Measurements from ENCODE around the gene MARK4.
"Not testable (repeated sequence)": the region's sequence is repeated elsewhere in the genome, so short reads cannot be mapped to it uniquely, and the experiment has no call there.

The MARK4 gene

DNA sequence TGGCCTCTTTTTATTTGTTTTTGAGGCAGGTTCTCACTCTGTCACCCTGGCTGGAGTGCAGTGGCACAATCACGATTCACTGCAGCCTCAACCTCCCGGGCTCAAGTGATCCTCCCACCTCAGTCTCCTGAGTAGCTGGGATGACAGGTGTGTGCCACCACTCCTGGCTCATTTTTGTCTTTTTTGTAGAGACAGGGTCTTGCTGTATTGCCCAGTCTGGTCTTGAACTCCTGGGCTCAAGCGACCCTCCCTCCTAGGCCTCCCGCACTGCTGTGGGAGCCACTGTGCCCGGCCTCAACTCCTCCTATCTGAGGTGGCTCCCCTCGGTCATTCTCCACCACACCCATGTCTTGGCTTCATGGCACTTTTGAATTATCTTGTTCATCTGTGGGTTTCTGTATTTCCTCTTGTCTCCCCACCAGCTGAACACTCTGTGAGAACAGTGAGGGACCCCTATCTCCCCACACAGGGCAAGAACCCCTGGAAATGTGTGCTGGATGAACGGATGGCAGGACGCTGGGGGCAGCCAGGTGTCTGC lies 63.7 kb downstream of the MARK4 start:
- DNase-seq, result no peak
- TF ChIP-seq POLR2A (IDR thresholded peaks at IDR 0.05; ENCODE audit: low read length), result no peak
- no peak for TF ChIP-seq GATA1 (IDR thresholded peaks at IDR 0.05; ENCODE audit: low read depth, low read length)

DNA sequence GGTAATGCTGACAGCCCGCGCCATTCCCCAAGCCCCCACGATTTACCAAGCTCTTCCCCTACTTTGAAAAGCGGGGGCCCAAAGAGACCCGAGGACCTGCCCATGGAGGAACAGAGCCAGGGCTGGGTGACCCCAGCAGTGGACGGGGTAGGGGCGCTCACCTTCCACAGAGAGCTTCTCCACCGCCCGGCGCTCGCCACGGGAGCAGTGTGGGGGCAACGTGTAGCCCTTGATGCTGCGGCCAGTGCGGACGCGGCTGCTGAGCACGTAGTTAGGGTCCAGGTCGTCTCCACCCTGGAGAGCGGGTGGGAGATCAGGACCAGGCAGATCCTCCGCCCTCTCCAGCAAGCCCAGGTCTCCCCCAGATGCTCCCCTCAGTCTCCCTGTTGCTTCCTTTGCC lies 64.2 kb downstream of the MARK4 start:
- TF ChIP-seq POLR2A (IDR thresholded peaks at IDR 0.05; ENCODE audit: low read length) (no peak), GATA1 (IDR thresholded peaks at IDR 0.05; ENCODE audit: low read depth, low read length) (no peak)

DNA sequence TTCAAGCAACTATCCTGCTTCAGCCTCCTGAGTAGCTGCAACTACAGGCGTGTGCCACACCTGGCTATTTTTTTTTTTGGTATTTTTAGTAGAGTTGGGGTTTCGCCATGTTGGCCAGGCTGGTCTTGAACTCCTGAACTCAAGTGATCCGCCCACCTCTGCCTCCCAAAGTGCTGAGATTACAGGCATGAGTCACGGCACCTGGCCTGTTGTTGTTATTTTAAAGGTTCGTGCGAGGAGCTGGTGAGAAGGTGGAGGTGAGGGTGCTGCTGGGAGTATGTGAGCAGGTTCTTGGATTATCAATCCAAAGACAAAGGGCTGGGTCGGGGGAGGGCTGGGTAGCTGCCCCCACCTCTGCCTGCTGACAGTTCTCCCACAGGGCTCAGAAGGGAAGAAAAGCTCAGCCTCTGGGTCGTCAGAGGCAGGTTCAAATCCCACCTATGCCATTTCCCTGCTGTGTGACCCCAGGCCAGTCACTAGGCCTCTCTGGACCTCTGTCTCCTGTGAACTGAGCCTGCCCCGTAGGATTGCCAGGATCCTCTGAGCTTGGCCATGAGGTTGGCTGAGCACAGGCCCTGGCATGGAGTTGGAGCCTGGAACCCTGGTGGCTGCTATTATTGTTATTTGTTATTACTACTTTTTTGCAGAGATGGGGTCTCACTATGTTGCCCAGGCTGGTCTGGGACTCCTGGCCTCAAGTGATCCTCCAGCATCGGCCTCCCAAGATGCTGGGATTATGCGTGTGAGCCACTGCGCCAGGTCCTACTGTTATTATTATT lies 70.1 kb downstream of the MARK4 start:
- TF ChIP-seq POLR2A (IDR thresholded peaks at IDR 0.05; ENCODE audit: low read length) (no peak), GATA1 (IDR thresholded peaks at IDR 0.05; ENCODE audit: low read depth, low read length) (no peak)
- no peak for DNase-seq

More for the DNA sequence above, 64.2 kb downstream of the MARK4 start:
- no peak for DNase-seq

DNA sequence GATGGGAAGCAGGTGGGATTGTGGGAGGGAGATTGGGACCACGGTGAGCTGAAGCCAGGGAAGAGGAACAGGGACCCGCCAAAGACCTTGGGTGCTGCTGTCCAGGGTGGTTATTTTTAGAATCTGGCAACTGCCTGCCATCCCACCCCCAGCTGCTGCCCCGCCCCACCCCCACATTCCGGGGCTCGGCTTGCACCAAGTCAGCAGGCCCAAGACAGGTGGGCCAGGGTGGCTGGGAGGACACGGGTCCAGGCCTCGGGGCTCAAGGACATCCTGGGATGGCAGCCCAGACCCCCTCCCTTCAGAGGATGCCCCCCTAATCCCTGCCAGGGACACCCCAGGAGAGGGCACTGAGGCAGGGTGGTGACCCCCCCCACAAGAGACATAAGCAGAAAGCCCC lies 70.8 kb downstream of the MARK4 start:
- DNase-seq, result no peak
- TF ChIP-seq POLR2A (IDR thresholded peaks at IDR 0.05; ENCODE audit: low read length), result no peak
- no peak for TF ChIP-seq GATA1 (IDR thresholded peaks at IDR 0.05; ENCODE audit: low read depth, low read length)

DNA sequence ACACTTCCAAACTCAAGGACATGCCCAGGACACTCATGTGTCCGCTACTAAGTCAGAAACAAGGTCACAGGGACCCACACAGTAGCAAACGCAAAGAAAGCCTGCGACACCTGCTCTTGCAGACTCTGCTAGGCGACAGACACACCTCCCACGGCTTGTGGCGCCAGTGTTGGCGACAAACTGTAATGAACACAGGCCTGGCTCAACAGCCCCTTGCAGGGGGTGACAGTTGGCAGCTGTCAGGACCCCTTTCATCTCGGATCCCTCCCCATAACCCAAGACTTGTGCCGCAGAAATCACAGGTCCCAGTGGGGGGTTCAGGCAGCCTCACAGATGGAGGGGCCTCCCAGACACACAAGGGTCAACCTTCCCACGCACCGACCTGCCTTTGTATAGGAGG lies 71.2 kb downstream of the MARK4 start:
- no peak for DNase-seq
- no peak for TF ChIP-seq POLR2A (IDR thresholded peaks at IDR 0.05; ENCODE audit: low read length)
- TF ChIP-seq GATA1 (IDR thresholded peaks at IDR 0.05; ENCODE audit: low read depth, low read length), result no peak

DNA sequence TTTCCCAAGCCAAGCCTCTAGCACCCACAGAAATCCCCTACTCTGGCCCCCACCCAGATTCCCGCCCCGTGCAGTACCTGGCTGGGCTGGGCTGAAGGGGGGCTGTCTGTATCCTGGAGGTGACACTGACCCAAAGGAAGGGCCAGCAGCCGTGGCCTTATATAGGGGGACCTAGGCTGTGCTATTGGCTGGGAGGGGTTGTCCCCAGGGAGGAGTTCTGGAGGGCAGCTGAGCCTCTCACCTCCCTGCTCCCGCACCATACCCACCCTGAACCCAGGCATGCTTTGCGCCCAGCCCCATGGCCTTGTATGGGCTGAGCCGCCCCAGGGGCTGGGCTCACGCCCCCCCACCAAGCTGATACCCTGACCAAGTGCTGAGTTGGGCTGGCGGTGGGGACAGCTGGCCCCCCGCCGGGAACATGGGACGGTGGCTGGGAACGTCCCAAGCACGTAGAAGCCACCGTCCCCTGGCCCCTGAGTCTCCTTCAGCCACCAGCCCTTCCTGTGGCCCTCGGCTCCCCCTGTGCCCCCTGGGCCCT lies 71.7 kb downstream of the MARK4 start, which contains the start of gene CKM:
Gene CKM, minus strand, starts transcription at position 132 of the 538 bp plus-strand sequence. CDS start 3,162 bp downstream, outside the sequence.
- DNase-seq, result no peak
- TF ChIP-seq GATA1 (IDR thresholded peaks at IDR 0.05; ENCODE audit: low read depth, low read length) (no peak), POLR2A (IDR thresholded peaks at IDR 0.05; ENCODE audit: low read length) (no peak)

DNA sequence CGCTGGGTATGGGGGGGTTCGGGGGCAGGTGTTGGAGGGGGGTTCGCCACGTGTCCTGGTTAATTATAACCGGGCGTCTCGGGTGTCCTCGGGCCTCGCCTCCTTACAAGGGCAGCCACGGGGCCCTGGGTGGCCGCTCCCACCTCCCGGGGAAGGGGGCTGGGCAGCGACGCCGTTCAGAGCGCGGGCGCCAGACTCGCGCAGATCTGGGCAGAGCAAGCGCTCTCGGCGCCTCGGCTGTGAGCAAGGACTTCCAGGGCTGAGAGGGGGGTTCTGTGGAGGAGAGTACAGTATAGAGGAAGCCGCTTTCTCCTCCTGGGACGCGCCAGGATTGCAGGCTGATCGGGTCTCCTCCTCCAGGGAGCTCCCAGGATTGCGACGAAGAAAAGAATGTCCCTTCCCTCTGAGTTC lies 72.6 kb downstream of the MARK4 start:
- TF ChIP-seq POLR2A (IDR thresholded peaks at IDR 0.05; ENCODE audit: low read length), result no peak
- TF ChIP-seq GATA1 (IDR thresholded peaks at IDR 0.05; ENCODE audit: low read depth, low read length), result no peak
- DNase-seq, result no peak

DNA sequence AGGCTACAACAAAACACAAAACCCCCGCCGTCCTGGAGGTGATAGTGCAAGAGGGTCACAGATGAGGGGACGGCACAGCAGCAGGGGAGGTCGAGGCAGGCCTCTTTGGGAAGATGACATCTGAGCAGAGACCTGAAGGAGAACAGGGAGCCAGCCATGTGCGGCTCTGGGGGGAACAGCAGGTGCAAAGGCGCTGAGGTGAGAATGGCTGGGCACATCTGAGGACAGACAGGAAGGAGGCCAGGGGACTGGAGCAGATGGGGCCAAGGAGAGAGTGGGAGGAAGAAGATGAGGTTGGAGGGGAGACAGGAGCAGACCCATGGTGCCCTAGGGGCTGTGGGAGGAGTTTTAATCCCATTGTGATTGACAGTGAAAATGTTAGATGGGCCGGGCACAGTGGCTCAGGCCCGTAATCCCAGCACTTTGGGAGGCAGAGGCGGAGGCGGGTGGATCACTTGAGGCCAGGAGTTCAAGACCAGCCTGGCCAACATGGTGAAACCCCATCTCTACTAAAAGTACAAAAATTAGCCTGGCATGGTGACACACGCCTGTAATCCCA lies 73.4 kb downstream of the MARK4 start:
- TF ChIP-seq POLR2A (IDR thresholded peaks at IDR 0.05; ENCODE audit: low read length) (no peak), GATA1 (IDR thresholded peaks at IDR 0.05; ENCODE audit: low read depth, low read length) (no peak)
- DNase-seq, result no peak

DNA sequence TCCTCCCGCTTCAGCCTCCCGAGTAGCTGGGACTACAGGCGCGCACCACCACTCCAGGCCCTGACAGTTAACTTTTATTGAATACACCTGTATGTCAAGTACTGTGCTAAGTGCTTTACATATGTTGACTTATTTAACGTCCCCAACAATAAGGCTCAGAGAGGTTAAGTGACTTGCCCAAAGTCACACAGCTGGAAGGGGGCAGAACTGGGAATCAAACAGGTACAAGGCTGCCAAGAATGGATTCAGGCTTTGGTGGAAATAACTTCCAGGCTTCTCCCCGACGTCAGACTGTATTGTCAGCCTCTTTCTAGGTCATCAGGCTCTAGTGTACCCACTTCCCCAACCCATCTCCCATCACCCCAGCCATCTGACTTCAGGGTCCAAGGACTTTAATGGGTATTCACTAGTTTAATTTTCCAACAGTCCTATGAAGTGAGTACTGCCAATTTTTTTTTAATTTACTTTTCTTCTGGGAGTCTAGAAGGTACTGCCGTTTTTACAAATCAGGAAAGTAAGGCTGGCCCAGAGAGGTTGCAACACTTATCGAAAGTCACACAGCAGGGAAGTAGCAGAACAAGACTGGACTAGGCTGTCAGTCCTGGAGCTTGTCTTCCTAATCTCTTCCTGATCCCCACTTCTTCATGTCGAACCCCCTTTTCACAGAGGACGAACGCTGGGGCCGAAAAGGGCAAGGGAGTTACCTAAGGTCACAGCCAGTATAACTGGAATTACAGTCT lies 76.5 kb downstream of the MARK4 start:
- no peak for TF ChIP-seq GATA1 (IDR thresholded peaks at IDR 0.05; ENCODE audit: low read depth, low read length)

DNA sequence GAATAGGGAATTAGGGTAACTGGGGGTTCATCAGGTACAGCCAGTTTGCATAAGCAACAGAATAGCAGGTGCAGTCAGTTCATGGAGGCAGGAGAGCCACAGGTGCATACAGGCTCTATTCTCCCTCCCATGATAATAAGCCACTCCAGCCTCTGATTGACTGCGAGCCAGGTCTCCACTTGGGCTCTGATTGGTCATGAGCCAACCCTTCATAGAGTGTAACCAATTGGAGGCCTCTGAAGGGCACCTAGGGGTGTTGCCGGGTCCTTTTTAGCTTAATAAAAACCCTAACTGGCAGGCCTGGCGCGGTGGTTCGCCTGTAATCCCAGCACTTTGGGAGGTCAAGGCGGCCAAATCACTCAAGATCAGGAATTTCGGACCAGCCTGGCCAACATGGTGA lies 80.3 kb downstream of the MARK4 start:
- no peak for TF ChIP-seq GATA1 (IDR thresholded peaks at IDR 0.05; ENCODE audit: low read depth, low read length)
- no peak for TF ChIP-seq POLR2A (IDR thresholded peaks at IDR 0.05; ENCODE audit: low read length)
- no peak for DNase-seq

More for the DNA sequence above, 76.5 kb downstream of the MARK4 start:
- no peak for DNase-seq

DNA sequence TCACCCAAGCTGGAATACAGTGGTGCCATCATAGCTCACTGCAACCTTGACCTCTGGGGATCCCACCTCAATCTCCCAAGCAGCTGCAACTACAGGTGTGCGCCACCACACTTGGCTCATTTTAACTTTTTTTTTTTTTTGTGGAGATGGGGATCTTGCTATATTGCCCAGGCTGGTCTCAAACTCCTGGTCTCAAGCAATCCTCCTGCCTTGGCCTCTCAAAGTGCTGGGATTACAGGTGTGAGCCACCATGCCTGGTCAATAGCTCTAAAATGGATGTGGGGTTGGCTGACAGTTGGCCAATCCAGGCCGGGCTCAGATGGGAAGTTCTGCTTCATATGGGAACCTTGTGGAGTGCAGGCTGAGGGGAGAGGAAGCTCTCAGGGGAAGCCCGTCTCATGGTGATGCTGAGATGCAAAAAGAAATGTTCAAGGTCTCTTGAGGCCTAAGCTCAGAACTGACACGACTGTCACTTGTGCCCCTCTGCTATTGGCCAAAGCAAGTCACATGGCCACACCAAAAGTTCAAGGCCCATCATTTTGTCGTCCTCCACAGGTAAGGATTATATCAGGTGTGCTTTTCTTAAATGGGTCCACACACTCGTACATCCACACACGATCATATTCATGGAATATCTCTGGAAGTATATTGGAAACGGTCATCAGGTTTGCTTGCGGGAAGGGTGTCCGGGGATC lies 82.7 kb downstream of the MARK4 start:
- no peak for DNase-seq
- TF ChIP-seq GATA1 (IDR thresholded peaks at IDR 0.05; ENCODE audit: low read depth, low read length), result no peak
- TF ChIP-seq POLR2A (IDR thresholded peaks at IDR 0.05; ENCODE audit: low read length), result no peak

DNA sequence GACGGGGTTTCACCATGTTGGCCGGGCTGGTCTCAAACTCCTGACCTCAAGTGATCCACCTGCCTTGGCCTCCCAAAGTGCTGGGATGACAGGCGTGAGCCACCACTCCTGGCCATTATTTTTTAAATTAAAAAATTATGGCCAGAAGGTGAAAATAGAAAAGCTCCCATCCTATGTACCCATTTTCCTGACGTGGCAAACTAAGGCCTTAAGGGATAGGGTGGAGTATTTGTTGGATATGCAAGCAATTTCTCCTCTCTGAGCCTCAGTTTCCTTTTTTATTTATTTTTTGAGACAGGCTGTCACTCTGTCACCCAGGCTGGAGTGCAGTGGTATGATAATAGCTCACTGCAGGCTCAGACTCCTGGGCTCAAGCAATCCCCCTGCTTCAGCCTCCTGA lies 83.8 kb downstream of the MARK4 start:
- DNase-seq, result not testable (repeated sequence)

DNA sequence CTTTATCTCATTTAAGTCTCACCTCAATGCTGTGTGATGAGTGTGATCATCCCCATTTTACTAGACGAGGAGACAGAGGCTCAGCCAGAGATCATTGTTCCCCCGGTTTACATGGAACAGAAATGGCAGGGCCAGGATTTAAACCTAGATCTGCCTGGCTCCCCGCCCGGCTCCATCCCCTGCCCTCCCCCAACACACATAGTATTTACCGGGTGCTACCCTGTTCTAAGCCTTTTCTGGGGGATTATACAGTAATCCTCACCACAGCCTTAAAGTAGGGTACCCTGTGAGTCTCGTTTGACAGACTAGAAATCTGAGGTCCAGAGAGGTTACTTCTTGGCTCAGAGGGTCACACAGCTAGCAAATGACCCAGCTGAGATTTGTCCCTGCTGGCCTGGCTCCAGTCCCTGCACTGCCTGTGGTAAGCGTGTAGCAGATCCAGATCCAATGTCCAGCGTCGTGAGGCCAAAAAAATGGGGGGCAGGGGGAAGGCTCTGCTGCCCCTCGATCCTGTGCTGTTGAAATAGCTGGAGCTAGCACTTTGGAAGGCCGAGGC lies 85.7 kb downstream of the MARK4 start:
- TF ChIP-seq POLR2A (IDR thresholded peaks at IDR 0.05; ENCODE audit: low read length) (no peak), GATA1 (IDR thresholded peaks at IDR 0.05; ENCODE audit: low read depth, low read length) (no peak)
- no peak for DNase-seq

Measured in erythroblast (primary cell).